Endothelial cell of umbilical vein (primary cell): ENCODE measurements around the gene PALD1. TPM values are rescaled to one million over a fixed set of nuclear protein-coding genes. Genes with fewer than 3 reads are reported as not detected.
A peak's percentile ranks its signal among the peaks of the same experiment; 100 is the strongest.

Experiments
- BruUV-seq: library from RNA; stranded (reverse); fragments of 400-500 nt; replicated peaks from 2 replicates; lab custom pipeline; 2021; lab: Mats Ljungman, UMichigan
- CTCF ChIA-PET: fragments of 300-600, 350-600 bp; sonication (Branson Sonifier 250); formaldehyde crosslinking; loops from one replicate; lab custom pipeline; 2021; ENCODE audit warnings: antibody characterized with exemption, inconsistent platforms; lab: Charles Lee
- POLR2A ChIA-PET: fragments of 300-600, 350-600 bp; sonication (Branson Sonifier 250); formaldehyde crosslinking; loops from one replicate; lab custom pipeline; 2021; ENCODE audit warnings: antibody characterized with exemption, inconsistent platforms; lab: Charles Lee
- DNase-seq: peaks from one replicate; pipeline ENCODE4 v3.0.0-alpha.2; 2011; ENCODE audit warnings: low read depth, low spot score
- FAIRE-seq: peaks from 2 replicates; lab custom pipeline; 2011; peaks lifted over from hg19 to GRCh38; lab: Jason Lieb, UNC
- H2AFZ ChIP-seq: 2 replicates; pipeline ENCODE4 v1.6.0; 2012; ENCODE audit warnings: low read depth, low read length, control low read depth, inconsistent platforms
- H3K27ac ChIP-seq: 2 replicates; pipeline ENCODE4 v1.5.1; 2011; ENCODE audit warnings: low read depth, mild to moderate bottlenecking, control low read depth, low read length, moderate library complexity; ENCODE audit not compliant: insufficient read depth
- H3K27me3 ChIP-seq, 2 experiments: 2 replicates each; pipeline versions ENCODE4 v1.6.0 to v1.6.1; 2011; ENCODE audit warnings: low read length in 2 of 2, mixed read lengths in 1 of 2; ENCODE audit not compliant: control insufficient read depth in 2 of 2, insufficient read depth in 2 of 2
- H3K36me3 ChIP-seq, 2 experiments: 2 replicates in 1 of 2; 3 replicates in 1 of 2; pipeline ENCODE4 v1.5.1; 2011; ENCODE audit warnings: low read length in 2 of 2, mild to moderate bottlenecking in 1 of 2, moderate library complexity in 1 of 2; ENCODE audit not compliant: control insufficient read depth in 2 of 2, insufficient read depth in 2 of 2; ENCODE audit errors: extremely low read depth in 1 of 2
- H3K4me1 ChIP-seq: 3 replicates; pipeline ENCODE4 v1.5.1; 2011; ENCODE audit warnings: mild to moderate bottlenecking, low read length; ENCODE audit not compliant: control insufficient read depth, insufficient read depth; ENCODE audit errors: extremely low read depth
- H3K4me2 ChIP-seq: 2 replicates; pipeline ENCODE4 v1.6.1; 2011; ENCODE audit warnings: low read length, control low read depth, mixed read lengths; ENCODE audit not compliant: insufficient read depth
- H3K4me3 ChIP-seq, 3 experiments: fragments of 200-600 bp in 1 of 3; sonication (generic), shearing (Covaris generic) in 1 of 3; replicated peaks in 1 of 3; 2 replicates each; pipeline ENCODE4 v1.5.1; 2011 to 2016; ENCODE audit warnings: control low read depth in 3 of 3, low read length in 3 of 3, mild to moderate bottlenecking in 2 of 3, inconsistent platforms in 1 of 3, low read depth in 1 of 3, moderate library complexity in 1 of 3; ENCODE audit not compliant: insufficient read depth in 1 of 3
- H3K79me2 ChIP-seq: 2 replicates; pipeline ENCODE4 v1.6.0; 2012; ENCODE audit warnings: low read length, inconsistent platforms; ENCODE audit not compliant: control insufficient read depth, insufficient read depth
- H3K9ac ChIP-seq: replicated peaks from 2 replicates; pipeline ENCODE3; 2011; ENCODE audit warnings: low read length, control low read depth; ENCODE audit not compliant: insufficient read depth; ENCODE audit errors: extremely low read depth
- H3K9me1 ChIP-seq: replicated peaks from 3 replicates; pipeline ENCODE4 v1.6.0; 2011; ENCODE audit warnings: mild to moderate bottlenecking, low read length; ENCODE audit not compliant: control insufficient read depth, insufficient read depth; ENCODE audit errors: extremely low read depth
- H3K9me3 ChIP-seq: replicated peaks from 2 replicates; pipeline ENCODE4 v1.5.1; 2012; ENCODE audit warnings: low read length, inconsistent platforms; ENCODE audit not compliant: control insufficient read depth, insufficient read depth
- H4K20me1 ChIP-seq: replicated peaks from 2 replicates; pipeline ENCODE3; 2011; ENCODE audit warnings: mild to moderate bottlenecking, low read length; ENCODE audit not compliant: control insufficient read depth, insufficient read depth; ENCODE audit errors: extremely low read depth
- CTCF ChIP-seq, 2 donors: IDR thresholded peaks; 1 replicate in 1 of 2; 2 replicates in 1 of 2; pipeline ENCODE4 v1.5.1; 2011; ENCODE audit warnings: low read length in 2 of 2, mild to moderate bottlenecking in 2 of 2, moderate library complexity in 2 of 2, control low read depth in 1 of 2, inconsistent platforms in 1 of 2, low read depth in 1 of 2; ENCODE audit not compliant: insufficient read depth in 1 of 2; ENCODE audit errors: extremely low read depth in 1 of 2
- EZH2 ChIP-seq: IDR thresholded peaks from 2 replicates; pipeline ENCODE4 v1.6.1; 2012; ENCODE audit warnings: borderline replicate concordance, low read depth, mild to moderate bottlenecking, moderate library complexity, low read length, inconsistent platforms; ENCODE audit not compliant: severe bottlenecking
- FOS ChIP-seq: IDR thresholded peaks from 2 replicates; pipeline ENCODE4 v1.6.1; 2011; ENCODE audit warnings: mild to moderate bottlenecking, low read length, moderate library complexity, borderline replicate concordance; ENCODE audit not compliant: insufficient read depth
- GATA2 ChIP-seq: IDR thresholded peaks from 2 replicates; pipeline ENCODE4 v1.7.0; 2011; ENCODE audit warnings: low read depth, mild to moderate bottlenecking, moderate library complexity, mixed read lengths, low read length; ENCODE audit not compliant: insufficient read length, insufficient read depth
- JUN ChIP-seq: IDR thresholded peaks from 2 replicates; pipeline ENCODE4 v1.6.1; 2011; ENCODE audit warnings: borderline replicate concordance, low read depth; ENCODE audit not compliant: insufficient read length, insufficient read depth
- MYC ChIP-seq: IDR thresholded peaks from one replicate; pipeline ENCODE4 v1.6.1; 2011; ENCODE audit warnings: mild to moderate bottlenecking, low read depth, low read length
- POLR2A ChIP-seq: IDR thresholded peaks from 2 replicates; pipeline ENCODE4 v1.6.1; 2012; ENCODE audit warnings: low read depth, mild to moderate bottlenecking, control low read depth, low read length
- POLR2AphosphoS5 ChIP-seq: IDR thresholded peaks from 2 replicates; pipeline ENCODE4 v1.6.1; 2012; ENCODE audit warnings: low read depth, mild to moderate bottlenecking, control low read depth, low read length, moderate library complexity; ENCODE audit not compliant: insufficient read depth
- dilution Hi-C: fragments of 300-500 bp; cut with MboI; formaldehyde crosslinking; loops from one replicate; pipeline ENCODE4 v1.15.0; 2019; ENCODE audit warnings: low sequenced_read_pairs; ENCODE audit not compliant: extremely low pct_ligation_motif_present
- intact Hi-C: fragments of 100-400 bp; cut with micrococcal nuclease; formaldehyde crosslinking; loops from one replicate; pipeline ENCODE4 v1.10.0; 2022
- polyA plus RNA-seq, 4 experiments: library from polyadenylated mRNA; depleted of rRNA in 3 of 4; stranded (reverse) in 3 of 4; unstranded in 1 of 4; fragments of >200 nt; gene quantifications; 2 replicates each; pipeline versions ENCODE4 v1.2.1 to v1.2.3, GENCODE V29; 2011 to 2012; ENCODE audit warnings: missing spikeins in 1 of 4
- total RNA-seq: library from RNA; stranded (reverse); gene quantifications from 2 replicates; pipeline ENCODE4 v1.2.3, GENCODE V29; 2021
- TF ChIP-seq, protein P1 (sequence below): IDR thresholded peaks from 2 replicates; pipeline ENCODE4 v1.6.1; 2011; ENCODE audit not compliant: insufficient read depth, insufficient read length

PALD1 gene
- total and polyA plus RNA-seq, 2 donors (not counting 3 experiments of a cell fraction or from before 2014, with no cell fraction given), result 16.6 to 73.3 TPM

DNA sequence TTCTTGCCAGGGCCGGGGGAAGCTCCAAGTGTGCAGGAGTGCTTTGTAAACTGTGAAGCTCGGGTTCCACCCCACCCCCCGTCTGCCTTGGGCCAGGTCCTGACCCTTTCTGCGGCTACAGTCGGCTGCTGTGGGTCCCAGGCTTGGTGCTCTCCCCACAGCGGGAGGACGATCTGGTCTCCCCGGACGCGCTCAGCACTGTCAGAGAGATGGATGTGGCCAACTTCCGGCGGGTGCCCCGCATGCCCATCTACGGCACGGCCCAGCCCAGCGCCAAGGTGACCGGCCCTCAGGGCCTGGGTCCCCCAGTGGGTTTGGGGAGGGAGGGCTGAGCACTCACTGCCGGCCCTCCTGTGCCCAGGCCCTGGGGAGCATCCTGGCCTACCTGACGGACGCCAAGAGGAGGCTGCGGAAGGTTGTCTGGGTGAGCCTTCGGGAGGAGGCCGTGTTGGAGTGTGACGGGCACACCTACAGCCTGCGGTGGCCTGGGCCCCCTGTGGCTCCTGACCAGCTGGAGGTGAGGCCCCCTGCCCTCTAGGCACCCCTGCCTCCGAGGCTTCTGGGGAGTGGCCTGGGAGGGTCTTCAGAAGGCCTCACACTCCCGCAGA, 60.3 kb downstream of the PALD1 start:
- no peak overlapping the region for H3K4me2 ChIP-seq
- H3K4me1 ChIP-seq, result no peaks in the 10 kb centered on the region
- intact Hi-C loops (no loop called here), dilution Hi-C loops (no loop called here)
- TSS peak; percentile 11 for BruUV-seq
- no peak overlapping the region for H3K4me3 ChIP-seq
- no peaks in the 10 kb centered on the region for H3K27me3 ChIP-seq
- no peaks in the 10 kb centered on the region for H4K20me1 ChIP-seq
- FAIRE-seq (no peak), DNase-seq (no peak)
- H3K9me1 ChIP-seq, result no peaks in the 10 kb centered on the region
- H3K27ac ChIP-seq, result no peak overlapping the region
- no peak overlapping the region for H3K9ac ChIP-seq
- ChIA-PET POLR2A (no interaction called here), CTCF (interaction anchor here (1.0 to 12.4 kb wide), 3 partner anchors 30 to 317 kb away, joined by 4 to 196 read pairs (median 6); no protein-coding TSS in a partner anchor)
- H2AFZ ChIP-seq, result no peak overlapping the region
- peaks cover 4 to 5% of the 10 kb centered on the region in 2 experiments for H3K36me3 ChIP-seq
- H3K79me2 ChIP-seq, result no peaks in the 10 kb centered on the region
- no peak for TF ChIP-seq POLR2A
- no peak for TF ChIP-seq JUN
- TF ChIP-seq CTCF (IDR thresholded peaks at IDR 0.05; ENCODE audit: extremely low read depth in 1 of 2, insufficient read depth in 1 of 2, low read depth in 1 of 2, low read length in 2 of 2), result no peak
- no peak for TF ChIP-seq GATA2
- TF ChIP-seq, protein P1, sequence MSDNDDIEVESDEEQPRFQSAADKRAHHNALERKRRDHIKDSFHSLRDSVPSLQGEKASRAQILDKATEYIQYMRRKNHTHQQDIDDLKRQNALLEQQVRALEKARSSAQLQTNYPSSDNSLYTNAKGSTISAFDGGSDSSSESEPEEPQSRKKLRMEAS, result no peak
- TF ChIP-seq EZH2, result no peak
- no peak for TF ChIP-seq POLR2AphosphoS5
- no peak for TF ChIP-seq FOS
- no peak for TF ChIP-seq MYC
- no peaks in the 10 kb centered on the region for H3K9me3 ChIP-seq
